ENCODE results near the gene UQCRHL.

DNA sequence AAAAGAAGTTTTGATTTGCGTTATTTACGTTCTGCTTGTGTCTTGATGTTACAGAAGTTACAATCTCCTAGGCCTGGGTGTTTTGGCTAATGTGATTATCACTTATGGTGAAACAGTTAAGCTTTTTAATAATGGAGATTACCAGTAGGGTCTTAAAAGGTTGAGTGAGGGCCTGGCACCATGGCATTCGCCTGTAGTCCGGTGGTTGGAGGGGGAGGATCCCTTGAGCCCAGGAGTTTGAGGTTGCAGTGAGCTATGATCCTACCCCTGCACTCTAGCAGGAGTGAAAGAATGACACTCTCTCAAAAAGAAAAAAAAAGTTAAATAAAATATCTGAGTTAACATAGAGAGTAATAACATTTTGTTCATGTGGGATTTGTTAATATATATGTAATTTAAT lies 31.3 kb upstream of the UQCRHL start:
- TF ChIP-seq, protein P1, sequence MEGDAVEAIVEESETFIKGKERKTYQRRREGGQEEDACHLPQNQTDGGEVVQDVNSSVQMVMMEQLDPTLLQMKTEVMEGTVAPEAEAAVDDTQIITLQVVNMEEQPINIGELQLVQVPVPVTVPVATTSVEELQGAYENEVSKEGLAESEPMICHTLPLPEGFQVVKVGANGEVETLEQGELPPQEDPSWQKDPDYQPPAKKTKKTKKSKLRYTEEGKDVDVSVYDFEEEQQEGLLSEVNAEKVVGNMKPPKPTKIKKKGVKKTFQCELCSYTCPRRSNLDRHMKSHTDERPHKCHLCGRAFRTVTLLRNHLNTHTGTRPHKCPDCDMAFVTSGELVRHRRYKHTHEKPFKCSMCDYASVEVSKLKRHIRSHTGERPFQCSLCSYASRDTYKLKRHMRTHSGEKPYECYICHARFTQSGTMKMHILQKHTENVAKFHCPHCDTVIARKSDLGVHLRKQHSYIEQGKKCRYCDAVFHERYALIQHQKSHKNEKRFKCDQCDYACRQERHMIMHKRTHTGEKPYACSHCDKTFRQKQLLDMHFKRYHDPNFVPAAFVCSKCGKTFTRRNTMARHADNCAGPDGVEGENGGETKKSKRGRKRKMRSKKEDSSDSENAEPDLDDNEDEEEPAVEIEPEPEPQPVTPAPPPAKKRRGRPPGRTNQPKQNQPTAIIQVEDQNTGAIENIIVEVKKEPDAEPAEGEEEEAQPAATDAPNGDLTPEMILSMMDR (IDR thresholded peaks at IDR 0.05), result no peak
- no peak for TF ChIP-seq POLR2A (IDR thresholded peaks at IDR 0.05)

Measured in uterus (tissue), 2 donors.